HepG2 (cell line): ENCODE data around the gene RPL5. TPM values are rescaled to one million over a fixed set of nuclear protein-coding genes. Genes with fewer than 3 reads are reported as not detected.
A peak's percentile ranks its signal among the peaks of the same experiment; 100 is the strongest.

Experiments
- CREB3 ChIP-seq: sonication (generic); formaldehyde crosslinking; IDR thresholded peaks from 2 replicates; pipeline ENCODE4 v1.5.0; 2020; ENCODE audit warnings: missing genetic modification reagents
- ETV5 ChIP-seq: IDR thresholded peaks from 2 replicates; pipeline ENCODE4 v1.6.1; 2018; ENCODE audit warnings: missing biosample characterization, missing genetic modification reagents, inconsistent platforms, borderline replicate concordance
- HES4 ChIP-seq: sonication (generic); formaldehyde crosslinking; IDR thresholded peaks from 2 replicates; pipeline ENCODE4 v1.9.0; 2021; ENCODE audit warnings: mild to moderate bottlenecking, missing genetic modification reagents, borderline replicate concordance
- HNRNPLL ChIP-seq: fragments of 200-400 bp; formaldehyde crosslinking; IDR thresholded peaks from 2 replicates; pipeline ENCODE4 v1.6.1; 2017; ENCODE audit warnings: mild to moderate bottlenecking, low read depth, low read length; ENCODE audit not compliant: poor library complexity, severe bottlenecking
- KAT8 ChIP-seq: IDR thresholded peaks from 2 replicates; pipeline ENCODE4 v1.6.1; 2016; ENCODE audit warnings: missing genetic modification reagents, missing compliant biosample characterization
- KMT2B ChIP-seq: IDR thresholded peaks from 2 replicates; pipeline ENCODE4 v1.6.1; 2016; ENCODE audit warnings: missing genetic modification reagents, missing compliant biosample characterization
- MTA3 ChIP-seq: sonication (generic); formaldehyde crosslinking; IDR thresholded peaks from 2 replicates; pipeline ENCODE4 v1.4.0; 2020; ENCODE audit warnings: missing genetic modification reagents
- RBFOX2 ChIP-seq: fragments of 200-400 bp; formaldehyde crosslinking; IDR thresholded peaks from 2 replicates; pipeline ENCODE4 v1.6.1; 2017; ENCODE audit warnings: low read depth, mild to moderate bottlenecking, low read length
- RORA ChIP-seq: sonication (generic); formaldehyde crosslinking; IDR thresholded peaks from 2 replicates; pipeline ENCODE4 v1.5.0; 2020; ENCODE audit warnings: mild to moderate bottlenecking, missing genetic modification reagents, moderate library complexity
- SIN3A ChIP-seq: IDR thresholded peaks from 2 replicates; pipeline ENCODE4 v1.6.1; 2011; ENCODE audit warnings: low read depth, mild to moderate bottlenecking, control low read depth, low read length, borderline replicate concordance
- SNAPC5 ChIP-seq: sonication (generic); formaldehyde crosslinking; IDR thresholded peaks from 2 replicates; pipeline ENCODE4 v1.8.1; 2023; ENCODE audit warnings: mild to moderate bottlenecking, missing genetic modification reagents, borderline replicate concordance
- SP5 ChIP-seq: IDR thresholded peaks from 2 replicates; pipeline ENCODE4 v1.6.1; 2016; ENCODE audit warnings: low read depth, borderline replicate concordance
- SUZ12 ChIP-seq: fragments of 150-350 bp; IDR thresholded peaks from 2 replicates; pipeline ENCODE4 v1.6.1; 2014; ENCODE audit warnings: low read depth, low read length
- THAP11 ChIP-seq: IDR thresholded peaks from 2 replicates; pipeline ENCODE4 v1.6.1; 2016; ENCODE audit warnings: missing biosample characterization, missing genetic modification reagents
- TRIM24 ChIP-seq: sonication (generic); formaldehyde crosslinking; IDR thresholded peaks from 2 replicates; pipeline ENCODE4 v1.8.0; 2022; ENCODE audit warnings: mild to moderate bottlenecking, missing genetic modification reagents
- ZBTB14 ChIP-seq: sonication (generic); formaldehyde crosslinking; IDR thresholded peaks from 2 replicates; pipeline ENCODE4 v1.4.0; 2020; ENCODE audit warnings: missing genetic modification reagents
- ZNF12 ChIP-seq: sonication (generic); formaldehyde crosslinking; IDR thresholded peaks from 2 replicates; pipeline ENCODE4 v1.5.0; 2020; ENCODE audit warnings: missing genetic modification reagents
- ZNF543 ChIP-seq: sonication (generic); formaldehyde crosslinking; IDR thresholded peaks from 2 replicates; pipeline ENCODE4 v1.4.0; 2020; ENCODE audit warnings: mild to moderate bottlenecking, missing genetic modification reagents
- ZNF607 ChIP-seq: sonication (generic); formaldehyde crosslinking; IDR thresholded peaks from 2 replicates; pipeline ENCODE4 v1.5.1; 2020; ENCODE audit warnings: missing genetic modification reagents, mild to moderate bottlenecking, borderline replicate concordance
- polyA plus RNA-seq, 8 experiments: library from polyadenylated mRNA; depleted of rRNA in 3 of 8; stranded (reverse) in 7 of 8; unstranded in 1 of 8; fragments of >200 nt; fragmentation: Illumina TruSeq in 4 of 8; extraction: Trizol in 4 of 8; gene quantifications; 2 replicates each; pipeline versions ENCODE4 v1.2.1 to v1.2.3, GENCODE V29; 2011 to 2016; ENCODE audit warnings: low read depth in 4 of 8, missing spikeins in 1 of 8, mixed read lengths in 1 of 8; ENCODE audit not compliant: insufficient read depth in 1 of 8
- total RNA-seq, 5 experiments: library from RNA; depleted of rRNA; stranded (reverse); fragments of >200 nt; fragmentation: Illumina TruSeq; extraction: Trizol; gene quantifications; 2 replicates each; pipeline ENCODE4 v1.2.3, GENCODE V29; 2016; ENCODE audit warnings: low read depth in 1 of 5
- TF ChIP-seq, protein P1 (sequence below), 2 experiments: sonication (generic) in 1 of 2; formaldehyde crosslinking in 1 of 2; IDR thresholded peaks; 2 replicates each; pipeline versions ENCODE4 v1.6.1 to v1.9.0; 2014 to 2022; ENCODE audit warnings: antibody characterized with exemption in 1 of 2, borderline replicate concordance in 1 of 2, inconsistent platforms in 1 of 2, low read depth in 1 of 2, missing genetic modification reagents in 1 of 2

The RPL5 gene
- total and polyA plus RNA-seq, 2 of the 13 experiments (the other 11 are each of a cell fraction or from before 2014, with no cell fraction given): 2,304 to 2,520 TPM

DNA sequence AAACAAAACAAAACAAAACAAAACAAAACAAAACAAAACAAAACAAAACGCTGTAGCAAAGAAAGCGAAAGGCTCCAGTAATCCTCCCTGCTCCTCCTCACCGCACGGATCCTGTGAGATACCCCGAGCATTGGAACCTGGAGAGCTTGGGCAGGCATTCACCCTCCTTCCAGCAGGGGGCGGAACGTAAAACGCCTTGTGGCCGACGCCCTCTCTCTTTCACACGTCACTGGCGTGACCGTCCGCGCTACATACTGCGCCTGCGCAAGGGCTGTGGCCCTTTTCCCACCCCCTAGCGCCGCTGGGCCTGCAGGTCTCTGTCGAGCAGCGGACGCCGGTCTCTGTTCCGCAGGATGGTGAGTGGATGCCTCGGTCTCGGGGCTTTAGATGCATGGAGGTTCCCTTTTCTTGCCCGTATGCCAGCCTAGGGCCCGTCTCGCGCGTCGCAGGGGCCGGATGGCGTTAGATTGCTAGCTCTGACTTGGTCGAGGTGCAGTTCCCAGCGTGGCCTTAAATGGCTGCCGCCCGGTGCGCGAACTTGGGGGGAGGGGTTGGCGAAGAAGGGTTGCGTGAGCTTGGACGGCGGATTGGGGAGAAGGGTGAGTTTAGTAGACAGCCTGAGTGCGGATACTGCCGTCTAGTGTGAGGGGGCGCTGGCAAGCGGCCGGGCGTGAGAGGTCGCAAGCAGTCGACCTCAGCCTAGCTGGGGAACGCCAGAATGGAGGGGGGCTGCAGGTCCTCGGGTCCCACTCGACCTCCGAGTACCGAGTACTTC, at the start of gene RPL5 (continued):
- TF ChIP-seq SUZ12: no peak
- peak; percentile 84 for TF ChIP-seq ZNF543 (CRISPR knock-in tag)
- TF ChIP-seq, protein P1, sequence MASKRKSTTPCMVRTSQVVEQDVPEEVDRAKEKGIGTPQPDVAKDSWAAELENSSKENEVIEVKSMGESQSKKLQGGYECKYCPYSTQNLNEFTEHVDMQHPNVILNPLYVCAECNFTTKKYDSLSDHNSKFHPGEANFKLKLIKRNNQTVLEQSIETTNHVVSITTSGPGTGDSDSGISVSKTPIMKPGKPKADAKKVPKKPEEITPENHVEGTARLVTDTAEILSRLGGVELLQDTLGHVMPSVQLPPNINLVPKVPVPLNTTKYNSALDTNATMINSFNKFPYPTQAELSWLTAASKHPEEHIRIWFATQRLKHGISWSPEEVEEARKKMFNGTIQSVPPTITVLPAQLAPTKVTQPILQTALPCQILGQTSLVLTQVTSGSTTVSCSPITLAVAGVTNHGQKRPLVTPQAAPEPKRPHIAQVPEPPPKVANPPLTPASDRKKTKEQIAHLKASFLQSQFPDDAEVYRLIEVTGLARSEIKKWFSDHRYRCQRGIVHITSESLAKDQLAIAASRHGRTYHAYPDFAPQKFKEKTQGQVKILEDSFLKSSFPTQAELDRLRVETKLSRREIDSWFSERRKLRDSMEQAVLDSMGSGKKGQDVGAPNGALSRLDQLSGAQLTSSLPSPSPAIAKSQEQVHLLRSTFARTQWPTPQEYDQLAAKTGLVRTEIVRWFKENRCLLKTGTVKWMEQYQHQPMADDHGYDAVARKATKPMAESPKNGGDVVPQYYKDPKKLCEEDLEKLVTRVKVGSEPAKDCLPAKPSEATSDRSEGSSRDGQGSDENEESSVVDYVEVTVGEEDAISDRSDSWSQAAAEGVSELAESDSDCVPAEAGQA (IDR thresholded peaks at IDR 0.05; ENCODE audit: low read depth): peak; percentile 88
- TF ChIP-seq, protein P1 (CRISPR knock-in tag; IDR thresholded peaks at IDR 0.05; ENCODE audit: borderline replicate concordance): 0 out of 2 replicates have a peak, but pooled peaks have one; percentile 37
- TF ChIP-seq THAP11: peak; percentile 93
- peak; percentile 85 for TF ChIP-seq KMT2B (CRISPR knock-in tag)
- peak; percentile 100 for TF ChIP-seq RBFOX2
- TF ChIP-seq RORA: no peak
- TF ChIP-seq ETV5 (CRISPR knock-in tag): peak; percentile 52; the same call in 1 of the 2 replicates
- TF ChIP-seq ZBTB14 (CRISPR knock-in tag): no peak
- TF ChIP-seq CREB3 (CRISPR knock-in tag): peak; percentile 84
- TF ChIP-seq MTA3 (CRISPR knock-in tag): no peak
- TF ChIP-seq ZNF12: peak; percentile 65; the same call in 1 of the 2 replicates
- TF ChIP-seq HNRNPLL: peak; percentile 93
- TF ChIP-seq SIN3A: peak; percentile 73; the same call in 1 of the 2 replicates
- TF ChIP-seq TRIM24 (CRISPR knock-in tag): peak; percentile 65; the same call in 1 of the 2 replicates
- peak; percentile 97 for TF ChIP-seq ZNF607 (CRISPR knock-in tag)
- TF ChIP-seq KAT8 (CRISPR knock-in tag): peak; percentile 94
- TF ChIP-seq HES4: peak; percentile 97
- TF ChIP-seq SNAPC5 (CRISPR knock-in tag): peak; percentile 88; the same call in 1 of the 2 replicates
- peak; percentile 22; the same call in 1 of the 2 replicates for TF ChIP-seq SP5 (CRISPR knock-in tag)
